LNCAP (cell line): ENCODE data around the gene CDC7.

Experiments used
- CTCF ChIP-seq: fragments of 450-650 bp; IDR thresholded peaks from 2 replicates; pipeline ENCODE4 v1.5.1; 2017; ENCODE audit warnings: mild to moderate bottlenecking

CDC7 gene

GRCh38 chr1:91500756-91501522 lies at the start of gene CDC7:
CDC7 (plus strand) TSS chr1:91500851; CDS start chr1:91501717, 866 bp downstream.
- TF ChIP-seq CTCF = peak; percentile 60; the same call in 1 of the 2 replicates

DNA sequence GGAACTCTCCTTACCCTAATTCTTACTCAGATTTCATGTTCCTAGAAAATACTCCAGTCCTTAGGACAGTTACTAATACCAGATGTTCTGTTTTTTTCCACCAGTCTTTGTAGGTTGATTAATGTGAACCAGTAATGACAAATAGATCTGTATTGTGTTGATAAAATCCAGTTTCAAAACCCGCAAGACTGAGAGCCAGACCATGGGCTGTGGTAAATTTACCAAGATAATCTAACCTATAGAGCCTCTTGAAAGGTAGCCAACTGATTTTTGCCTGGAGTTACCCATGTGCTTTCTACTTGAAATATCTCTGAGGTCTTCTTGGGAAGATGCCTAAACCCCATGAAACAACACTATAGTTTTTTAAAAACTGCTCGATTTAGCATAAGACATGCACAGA lies 46.5 kb upstream of the CDC7 start:
- no peak for TF ChIP-seq CTCF

GRCh38 chr1:91455334-91455733 lies 45.3 kb upstream of the CDC7 start:
- TF ChIP-seq CTCF = no peak

DNA sequence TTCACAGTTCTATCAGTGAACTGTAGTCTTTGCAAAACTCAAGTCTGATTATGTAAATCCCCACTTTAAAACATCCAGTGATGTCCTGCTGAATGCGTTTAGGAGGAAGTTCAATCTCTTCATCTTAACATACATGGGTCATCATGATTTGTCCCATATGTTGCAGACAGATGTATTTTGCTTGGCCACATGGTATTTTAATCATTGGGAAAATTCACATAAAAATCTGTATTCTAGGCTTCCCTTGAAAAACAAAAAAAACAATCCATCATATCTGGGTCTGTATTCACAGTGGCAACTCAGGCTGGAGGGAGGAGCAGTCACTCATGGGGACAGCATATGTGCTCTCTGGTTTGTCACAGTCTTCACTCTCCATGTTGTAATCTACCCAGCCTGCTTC lies 44.8 kb upstream of the CDC7 start:
- no peak for TF ChIP-seq CTCF

- no peak for TF ChIP-seq CTCF
These were observed 24.0 kb upstream of the CDC7 start for GRCh38 chr1:91476533-91477217.

DNA sequence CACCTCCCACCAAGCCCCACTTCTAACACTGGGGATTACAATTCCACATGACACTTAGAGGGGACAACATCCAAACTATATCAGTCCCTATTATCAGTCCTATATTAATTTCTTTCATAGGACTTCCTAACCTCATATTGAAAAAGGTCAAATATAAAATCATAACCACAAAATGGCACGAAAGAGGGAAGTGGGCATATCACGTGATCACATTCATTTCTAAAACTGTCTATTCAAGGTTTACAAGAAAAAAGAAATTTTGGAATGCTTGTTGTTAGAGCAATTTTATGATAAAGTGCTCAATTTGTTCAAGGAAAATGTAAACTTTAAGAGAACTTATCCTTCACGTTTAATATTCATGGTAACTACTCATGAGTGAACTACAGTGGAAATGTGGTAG lies 13.2 kb upstream of the CDC7 start:
- no peak for TF ChIP-seq CTCF

DNA sequence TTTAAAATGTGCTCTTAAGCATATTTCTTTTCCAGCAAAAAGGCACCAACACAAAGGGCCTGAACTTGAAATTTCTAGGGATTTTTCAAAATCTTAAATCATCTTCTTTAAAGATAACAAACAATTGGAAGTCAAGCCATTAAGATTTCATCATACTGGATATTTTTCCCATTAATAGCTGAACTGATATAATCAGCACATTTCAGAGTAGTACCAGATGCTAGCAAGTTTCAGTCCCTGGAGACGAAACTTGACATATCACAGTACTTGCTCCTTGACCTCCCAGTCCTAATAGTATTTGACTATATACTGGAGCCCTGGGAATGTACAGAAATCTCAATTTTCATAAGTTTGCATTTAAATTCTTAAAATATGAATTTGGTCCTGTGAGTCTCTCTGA lies 10.2 kb upstream of the CDC7 start:
- no peak for TF ChIP-seq CTCF
